Activated gamma-delta T cell treated with Interleukin-2 at 50 U/mL for 16 hours (primary cell): ENCODE measurements around the gene NLRP4.

Experiments used
- DNase-seq: peaks from one replicate; pipeline ENCODE4 v3.0.0-alpha.2; 2020

NLRP4 gene

DNA sequence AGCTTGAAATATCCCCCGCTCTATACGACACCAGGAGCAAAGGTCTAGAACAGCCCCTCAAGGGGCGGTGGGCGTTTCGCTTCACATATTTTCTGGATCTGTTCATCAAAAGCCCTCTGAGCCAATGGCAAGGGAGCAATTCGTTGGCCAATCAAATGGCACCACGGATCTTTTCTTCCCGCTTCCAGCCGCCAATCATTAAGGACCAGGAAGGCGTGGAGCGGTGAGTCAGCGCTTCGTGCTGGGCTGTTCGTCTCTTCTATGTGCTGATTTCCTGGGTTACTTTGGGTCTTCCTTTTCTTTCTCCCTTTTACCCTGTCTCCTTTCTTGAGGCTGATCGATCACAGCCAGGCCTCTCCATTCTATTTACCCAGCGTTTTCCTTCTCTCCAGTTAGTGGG is at the start of gene NLRP4:
NLRP4 (plus strand) TSS at position 201 of the 400 bp plus-strand sequence. CDS start 15,541 bp downstream, outside the sequence.
- no peak for DNase-seq

DNA sequence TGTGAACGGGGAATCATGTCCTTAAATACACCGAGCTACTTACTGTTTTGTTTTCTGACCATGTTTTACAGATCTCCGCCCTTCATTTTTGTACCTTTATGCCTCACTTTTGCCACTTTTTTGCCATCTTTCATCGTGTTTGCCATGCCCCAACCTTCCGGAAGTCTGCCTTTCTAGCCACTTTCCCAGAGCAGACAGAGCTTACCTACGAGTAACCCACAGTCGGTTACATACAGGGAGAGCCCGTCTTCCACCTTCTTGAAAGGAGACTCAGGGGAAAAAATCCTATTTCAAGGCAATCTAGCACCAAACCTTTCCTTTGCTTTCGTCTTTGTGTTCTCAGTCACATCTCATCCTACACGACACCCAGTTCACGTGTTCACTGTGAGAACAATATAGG is 41.3 kb upstream of the NLRP4 start:
- no peak for DNase-seq

DNA sequence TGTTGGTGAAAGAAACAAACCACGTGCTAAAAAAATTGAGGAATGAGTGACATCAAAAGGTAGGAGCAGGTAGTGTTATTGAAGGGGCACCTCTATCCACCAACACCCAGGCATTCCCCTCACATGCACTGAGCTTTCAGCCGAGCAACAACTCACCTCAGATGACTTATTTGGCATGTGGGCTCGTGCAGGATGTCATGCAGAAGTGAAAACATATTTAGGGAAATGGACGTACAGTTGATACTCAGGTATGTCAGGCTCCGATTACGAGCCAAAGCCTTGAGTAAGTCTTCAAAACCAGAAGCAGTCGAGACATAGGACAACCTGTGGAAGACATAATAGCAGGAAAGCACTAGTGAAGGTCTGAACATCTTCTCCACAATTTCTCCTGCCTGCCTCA is 34.9 kb upstream of the NLRP4 start:
- DNase-seq, result no peak

DNA sequence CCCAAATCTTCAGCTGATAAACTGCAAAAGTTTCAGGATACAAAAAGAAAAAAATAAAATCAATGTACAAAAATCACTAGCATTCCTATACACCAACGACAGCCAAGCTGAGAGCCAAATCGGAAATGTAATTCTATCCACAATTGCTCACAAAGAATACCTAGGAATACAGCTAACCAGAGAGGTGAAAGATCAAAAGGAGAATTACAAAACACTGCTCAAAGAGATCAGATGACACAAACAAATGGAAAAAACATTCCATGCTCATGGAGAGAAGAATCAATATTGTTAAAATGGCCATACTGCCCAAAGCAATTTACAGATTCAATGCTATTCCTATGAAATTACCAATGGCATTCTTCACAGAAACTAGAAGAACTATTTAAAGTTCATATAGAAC is 34.1 kb upstream of the NLRP4 start:
- DNase-seq, result no peak

DNA sequence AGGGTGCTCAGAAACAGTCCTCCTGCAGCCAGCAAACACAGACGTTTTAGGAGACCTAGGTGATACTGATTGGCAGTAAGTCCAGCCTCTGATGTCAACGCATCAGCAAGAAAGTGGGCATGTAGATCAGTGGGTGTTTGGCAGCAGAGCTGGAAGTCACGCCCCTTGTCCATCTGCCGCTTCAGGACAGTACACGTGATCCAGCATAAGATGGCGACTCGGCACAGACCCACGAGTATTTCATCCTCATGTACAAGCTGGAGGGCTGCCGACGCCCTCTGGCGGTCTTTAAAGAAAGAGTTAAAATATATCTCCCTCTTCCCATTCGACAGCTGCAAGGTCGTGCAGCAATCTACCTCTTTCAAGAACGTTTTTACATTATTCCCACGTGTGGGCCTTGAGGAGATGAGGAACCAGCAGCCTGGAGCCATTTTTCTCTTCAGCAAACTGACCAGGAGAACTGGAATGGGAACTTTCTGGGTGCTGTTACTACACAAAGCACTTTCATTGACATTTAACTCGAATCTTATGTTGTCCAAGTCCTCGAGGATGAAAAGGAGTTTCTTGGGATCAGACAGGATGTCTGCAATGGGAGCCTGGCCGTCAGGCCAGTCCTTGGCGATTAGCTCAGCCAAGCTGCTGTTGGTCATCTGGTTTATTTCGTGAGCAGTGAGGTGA is 26.8 kb upstream of the NLRP4 start:
- DNase-seq, result no peak

GRCh38 chr19:55811340-55811739 is 25.0 kb upstream of the NLRP4 start:
- DNase-seq, result no peak

- no peak for DNase-seq
Observed at GRCh38 chr19:55812449-55812848, 23.9 kb upstream of the NLRP4 start.

GRCh38 chr19:55813906-55814305 is 22.4 kb upstream of the NLRP4 start:
- DNase-seq, result no peak

GRCh38 chr19:55820037-55820436 is 16.3 kb upstream of the NLRP4 start:
- no peak for DNase-seq

- DNase-seq, result no peak
Observed at GRCh38 chr19:55830656-55831055, 5.7 kb upstream of the NLRP4 start.

GRCh38 chr19:55831846-55832245 is 4.5 kb upstream of the NLRP4 start, which contains the start of gene NLRP11:
NLRP11 (minus strand) TSS chr19:55831999; CDS start chr19:55818174, 13,825 bp downstream.
- no peak for DNase-seq

- no peak for DNase-seq
Observed at GRCh38 chr19:55832676-55833075, 3.7 kb upstream of the NLRP4 start.

DNA sequence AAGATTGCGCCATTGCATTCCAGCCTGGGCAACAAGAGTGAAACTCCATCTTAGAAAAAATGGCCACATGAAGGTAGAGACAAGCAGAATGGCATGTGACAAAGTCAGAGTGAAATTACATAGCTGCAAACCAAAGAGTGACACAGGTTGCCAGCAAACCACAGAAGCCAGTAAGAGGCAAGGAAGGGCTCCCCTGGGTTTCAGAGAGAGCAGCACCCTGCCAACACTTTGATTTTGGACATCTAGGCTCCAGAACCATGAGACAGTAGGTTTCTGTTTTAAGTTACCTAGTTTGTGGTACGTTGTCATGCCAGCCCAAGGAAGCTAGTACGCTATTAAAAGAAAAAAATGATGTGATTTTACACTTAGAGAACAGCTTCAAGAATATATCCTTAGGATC is 1.9 kb downstream of the NLRP4 start:
- DNase-seq, result no peak

DNA sequence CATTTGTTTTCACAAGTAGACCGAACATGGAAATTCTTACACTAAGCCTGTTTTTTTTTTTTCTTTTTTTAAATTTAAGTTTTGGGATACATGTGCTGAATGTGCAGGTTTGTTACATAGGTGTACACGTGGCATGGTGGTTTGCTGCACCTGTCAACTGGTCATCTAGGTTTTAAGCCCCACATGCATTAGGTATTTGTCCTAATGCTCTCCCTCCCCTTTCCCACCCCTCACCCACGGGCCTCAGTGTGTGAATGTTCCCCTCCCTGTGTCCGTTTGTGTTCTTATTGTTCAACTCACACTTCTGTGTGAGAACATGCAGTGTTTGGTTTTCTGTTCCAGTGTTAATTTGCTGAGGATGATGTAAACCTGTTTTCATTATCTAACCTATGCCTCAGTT is 2.6 kb downstream of the NLRP4 start:
- no peak for DNase-seq

- no peak for DNase-seq
Observed at GRCh38 chr19:55855160-55855559, 18.8 kb downstream of the NLRP4 start.

GRCh38 chr19:55857149-55857548 is 20.8 kb downstream of the NLRP4 start:
- no peak for DNase-seq

DNA sequence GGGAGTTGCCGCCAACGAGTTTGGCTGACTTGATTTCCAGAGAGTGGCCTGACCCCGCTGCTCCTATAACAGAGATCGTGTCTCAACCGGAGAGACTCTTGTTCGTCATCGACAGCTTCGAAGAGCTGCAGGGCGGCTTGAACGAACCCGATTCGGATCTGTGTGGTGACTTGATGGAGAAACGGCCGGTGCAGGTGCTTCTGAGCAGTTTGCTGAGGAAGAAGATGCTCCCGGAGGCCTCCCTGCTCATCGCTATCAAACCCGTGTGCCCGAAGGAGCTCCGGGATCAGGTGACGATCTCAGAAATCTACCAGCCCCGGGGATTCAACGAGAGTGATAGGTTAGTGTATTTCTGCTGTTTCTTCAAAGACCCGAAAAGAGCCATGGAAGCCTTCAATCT is 21.6 kb downstream of the NLRP4 start:
- no peak for DNase-seq

DNA sequence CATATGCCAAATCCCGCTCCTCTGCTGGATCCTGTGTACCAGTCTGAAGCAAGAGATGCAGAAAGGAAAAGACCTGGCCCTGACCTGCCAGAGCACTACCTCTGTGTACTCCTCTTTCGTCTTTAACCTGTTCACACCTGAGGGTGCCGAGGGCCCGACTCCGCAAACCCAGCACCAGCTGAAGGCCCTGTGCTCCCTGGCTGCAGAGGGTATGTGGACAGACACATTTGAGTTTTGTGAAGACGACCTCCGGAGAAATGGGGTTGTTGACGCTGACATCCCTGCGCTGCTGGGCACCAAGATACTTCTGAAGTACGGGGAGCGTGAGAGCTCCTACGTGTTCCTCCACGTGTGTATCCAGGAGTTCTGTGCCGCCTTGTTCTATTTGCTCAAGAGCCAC is 22.1 kb downstream of the NLRP4 start:
- DNase-seq, result no peak

DNA sequence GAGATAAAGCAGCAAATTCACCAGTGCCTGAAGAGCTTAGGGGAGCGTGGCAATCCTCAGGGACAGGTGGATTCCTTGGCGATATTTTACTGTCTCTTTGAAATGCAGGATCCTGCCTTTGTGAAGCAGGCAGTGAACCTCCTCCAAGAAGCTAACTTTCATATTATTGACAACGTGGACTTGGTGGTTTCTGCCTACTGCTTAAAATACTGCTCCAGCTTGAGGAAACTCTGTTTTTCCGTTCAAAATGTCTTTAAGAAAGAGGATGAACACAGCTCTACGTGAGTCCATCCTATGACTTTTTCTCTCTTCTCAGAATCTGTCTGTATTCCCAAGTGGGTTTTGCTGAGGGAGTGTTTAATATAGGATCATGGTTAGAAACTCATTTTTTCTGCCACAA is 22.6 kb downstream of the NLRP4 start:
- no peak for DNase-seq

GRCh38 chr19:55866521-55866920 is 30.2 kb downstream of the NLRP4 start:
- no peak for DNase-seq

DNA sequence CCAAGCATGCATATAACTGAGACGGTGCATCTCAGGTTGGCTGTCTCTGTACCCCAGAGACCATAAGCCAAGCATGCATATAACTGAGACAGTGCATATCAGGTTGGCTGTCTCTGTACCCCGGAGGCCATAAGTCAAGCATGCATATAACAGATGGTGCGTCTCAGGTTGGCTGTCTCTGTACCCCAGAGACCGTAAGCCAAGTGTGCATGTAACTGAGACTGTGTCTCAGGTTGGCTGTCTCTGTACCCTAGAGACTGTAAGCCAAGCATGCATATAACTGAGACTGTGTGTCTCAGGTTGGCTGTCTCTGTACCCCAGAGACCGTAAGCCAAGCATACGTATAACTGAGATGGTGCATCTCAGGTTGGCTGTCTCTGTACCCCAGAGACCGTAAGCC is 30.8 kb downstream of the NLRP4 start:
- no peak for DNase-seq

- no peak for DNase-seq
Observed at GRCh38 chr19:55870736-55871135, 34.4 kb downstream of the NLRP4 start.

- no peak for DNase-seq
Observed at GRCh38 chr19:55877211-55877610, 40.9 kb downstream of the NLRP4 start.

DNA sequence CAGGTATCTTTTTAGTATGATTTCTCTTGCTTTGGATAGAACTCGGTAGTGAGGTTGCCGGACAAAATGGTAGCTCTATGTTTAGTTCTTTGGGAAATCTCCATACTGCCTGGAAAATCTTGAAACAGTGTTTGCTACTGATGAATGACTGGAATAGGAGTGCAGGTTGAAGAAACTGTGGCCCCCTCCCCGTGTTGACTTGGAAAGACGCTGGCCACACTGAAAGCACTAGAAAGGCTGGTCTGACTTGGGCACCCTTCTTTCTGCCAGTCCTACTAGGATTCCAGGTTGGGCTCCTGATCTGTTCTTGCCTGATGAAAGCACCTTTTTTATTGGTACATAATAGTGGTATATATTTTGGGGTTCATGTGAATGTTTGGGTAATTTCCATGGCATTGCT is 46.3 kb downstream of the NLRP4 start:
- no peak for DNase-seq

- DNase-seq, result no peak
Observed at GRCh38 chr19:55898911-55899310, 62.6 kb downstream of the NLRP4 start.
